ENCODE results near the gene TGFBR2. TPM values are rescaled to one million over a fixed set of nuclear protein-coding genes. Genes with fewer than 3 reads are reported as not detected.

The TGFBR2 gene
- total and polyA plus RNA-seq, 2 experiments from 2014 or later, result 4.7 to 13.0 TPM

- Histone ChIP-seq H2AFZ (no peak overlapping the region), H3K4me3 (no peak overlapping the region), H3K4me1 (ENCODE audit: insufficient read depth) (peaks cover 26% of the 10 kb centered on the region), H4K20me1 (replicated peaks; ENCODE audit: insufficient read depth) (no peaks in the 10 kb centered on the region), H3K9me2 (ENCODE audit: insufficient read depth) (no peaks in the 10 kb centered on the region), H3K36me3 (ENCODE audit: insufficient read depth) (peaks cover 8% of the 10 kb centered on the region; the same call in 1 of the 2 replicates), H3F3A (replicated peaks; ENCODE audit: low read depth) (0 out of 2 replicates have a peak, but pooled peaks cover 3% of the 10 kb centered on the region), H3K27ac (ENCODE audit: low read depth) (no peak overlapping the region), H3K4me2 (no peak overlapping the region), H3K79me2 (replicated peaks; ENCODE audit: insufficient read depth) (no peaks in the 10 kb centered on the region), H3K27me3 (ENCODE audit: insufficient read depth) (no peaks in the 10 kb centered on the region)
- peaks cover 34% of the 10 kb centered on the region for H3K4me1 Mint-ChIP-seq
- no peak for ATAC-seq
- H3K4me3 Mint-ChIP-seq, result no peak overlapping the region
- no peak for DNase-seq (ENCODE audit: low spot score)
- peaks cover 5% of the 10 kb centered on the region for H3K27me3 Mint-ChIP-seq (ENCODE audit: insufficient read depth, low read depth, poor library complexity)
- H3K36me3 Mint-ChIP-seq (ENCODE audit: low read depth), result peaks cover 54% of the 10 kb centered on the region
- H3K9me3 Mint-ChIP-seq, result no peaks in the 10 kb centered on the region
- H3K27ac Mint-ChIP-seq, result no peak overlapping the region
- no peak for TF ChIP-seq STAT1 (IDR thresholded peaks at IDR 0.05; ENCODE audit: unreplicated experiment)
- TF ChIP-seq ZNF462 (CRISPR knock-in tag; IDR thresholded peaks at IDR 0.05), result no peak
- no peak for TF ChIP-seq CTCF (conservative IDR thresholded peaks at IDR 0.05; ENCODE audit: low read depth in 2 of 2)
- TF ChIP-seq CREB1 (CRISPR knock-in tag; IDR thresholded peaks at IDR 0.05; ENCODE audit: low read depth), result no peak
- TF ChIP-seq JUNB (IDR thresholded peaks at IDR 0.05; ENCODE audit: unreplicated experiment), result no peak
- TF ChIP-seq NANOG (IDR thresholded peaks at IDR 0.05; ENCODE audit: borderline replicate concordance), result no peak
- TF ChIP-seq EZH2phosphoT487 (IDR thresholded peaks at IDR 0.05; ENCODE audit: unreplicated experiment), result no peak
- TF ChIP-seq REST (IDR thresholded peaks at IDR 0.05; ENCODE audit: unreplicated experiment), result no peak
- no peak for TF ChIP-seq POLR2AphosphoS5 (IDR thresholded peaks at IDR 0.05; ENCODE audit: low read depth)
- TF ChIP-seq ZNF114 (CRISPR knock-in tag; IDR thresholded peaks at IDR 0.05), result no peak
- no peak for TF ChIP-seq ZNF331 (CRISPR knock-in tag; IDR thresholded peaks at IDR 0.05; ENCODE audit: low read depth)
These were observed 83.8 kb downstream of the TGFBR2 start for GRCh38 chr3:30690199-30690598.

Measured in GM23338 (cell line).